Measurements from ENCODE around the gene HDHD5. TPM values are rescaled to one million over a fixed set of nuclear protein-coding genes. Genes with fewer than 3 reads are reported as not detected.

HDHD5 gene
- total and polyA plus RNA-seq, 10 of the 15 experiments (the other 5 are each of a cell fraction or from before 2014, with no cell fraction given) = 1.7 to 68.0 (median 49.9) TPM

DNA sequence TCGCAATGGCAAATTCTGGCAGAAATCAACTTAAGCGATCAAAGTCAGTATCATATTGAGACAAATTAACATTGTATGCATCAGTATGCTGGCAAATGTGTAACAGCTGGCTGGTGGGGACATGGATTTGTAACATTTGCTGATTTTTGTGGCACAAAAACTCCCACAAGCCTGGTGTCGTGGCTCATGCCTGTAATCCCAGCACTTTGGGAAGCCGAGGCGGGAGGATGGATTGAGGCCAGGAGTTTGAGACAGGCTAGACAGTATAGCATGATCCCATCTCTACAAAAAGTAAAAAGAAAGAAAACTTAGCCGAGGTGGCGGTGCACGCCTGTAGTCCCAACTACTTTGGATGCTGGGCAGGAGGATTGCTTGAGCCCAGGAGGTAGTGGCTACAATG is 17.6 kb upstream of the HDHD5 start:
- H3K79me2 ChIP-seq (ENCODE audit: control insufficient read depth, insufficient read depth, low read length) = no peaks in the 10 kb centered on the region
- H3K4me1 ChIP-seq (ENCODE audit: control insufficient read depth, insufficient read depth, low read length) = peaks cover 6% of the 10 kb centered on the region
- BruUV-seq (replicated peaks) = no TSS peak
- FAIRE-seq (no peak), DNase-seq (ENCODE audit: low read depth, low spot score) (no peak), ATAC-seq (no peak)
- no peaks in the 10 kb centered on the region for H3K9me3 ChIP-seq (replicated peaks; ENCODE audit: control insufficient read depth, insufficient read depth, low read length)
- ChIA-PET RAD21 (ENCODE audit: unreplicated experiment) (interaction anchor here (1.4 kb wide), 1 partner anchor 42 kb away, joined by 4 read pairs; the partner anchor contains the start of gene ADA2), CTCF (interaction anchor here (1.0 to 2.6 kb wide), 4 partner anchors 29 to 325 kb away, joined by 3 to 13 read pairs (median 4); no protein-coding TSS in a partner anchor), SMC1A (ENCODE audit: uncharacterized antibody, unreplicated experiment) (interaction anchor here (1.8 kb wide), 1 partner anchor 325 kb away, joined by 6 read pairs; no protein-coding TSS in a partner anchor), POLR2A (no interaction called here)
- no peaks in the 10 kb centered on the region for H3K27me3 ChIP-seq (replicated peaks in 1 of 2; ENCODE audit: control insufficient read depth in 2 of 2, insufficient read depth in 2 of 2, low read length in 1 of 2)
- H4K20me1 ChIP-seq (ENCODE audit: control insufficient read depth, insufficient read depth) = no peaks in the 10 kb centered on the region
- no peaks in the 10 kb centered on the region for H3K36me3 ChIP-seq (ENCODE audit: control insufficient read depth in 2 of 2, insufficient read depth in 2 of 2, low read length in 1 of 2)
- in situ Hi-C loops (cut with MboI) (no loop called here), intact Hi-C loops (cut with micrococcal nuclease; ENCODE audit: unreplicated experiment) (no loop called here)
- H3K4me3 ChIP-seq = no peak overlapping the region
- no peak overlapping the region for H2AFZ ChIP-seq (ENCODE audit: control insufficient read depth, low read depth, low read length)
- 91% methylated on average over 8 of the region's 8 CpGs for WGBS (ENCODE audit: insufficient coverage, insufficient replicate concordance, low lambda C conversion rate, missing lambda C conversion rate)
- no peak overlapping the region for H3K9ac ChIP-seq (ENCODE audit: control insufficient read depth, insufficient read depth, low read length)
- H3K4me2 ChIP-seq (ENCODE audit: control insufficient read depth, insufficient read depth) = no peak overlapping the region
- TF ChIP-seq FOS (IDR thresholded peaks at IDR 0.05; ENCODE audit: borderline replicate concordance, extremely low read depth, insufficient read length) = no peak
- no peak for TF ChIP-seq MYB (IDR thresholded peaks at IDR 0.05; ENCODE audit: borderline replicate concordance, low read depth, low read length)
- TF ChIP-seq TCF12 (IDR thresholded peaks at IDR 0.05; ENCODE audit: low read depth, low read length) = no peak
- TF ChIP-seq NR2C1 (IDR thresholded peaks at IDR 0.05) = no peak
- no peak for TF ChIP-seq RFX5 (IDR thresholded peaks at IDR 0.05; ENCODE audit: low read depth, low read length)
- no peak for TF ChIP-seq SREBF2 (IDR thresholded peaks at IDR 0.05; ENCODE audit: low read length)
- no peak for TF ChIP-seq FOXK2 (IDR thresholded peaks at IDR 0.05)
- TF ChIP-seq CBX5 (IDR thresholded peaks at IDR 0.05; ENCODE audit: low read depth) = no peak
- TF ChIP-seq SIN3A (IDR thresholded peaks at IDR 0.05; ENCODE audit: low read depth, low read length) = no peak
- TF ChIP-seq TBL1XR1 (IDR thresholded peaks at IDR 0.05; ENCODE audit: low read depth, low read length) = no peak
- no peak for TF ChIP-seq EP300 (IDR thresholded peaks at IDR 0.05; ENCODE audit: borderline replicate concordance in 1 of 2, control insufficient read depth in 1 of 2, low read depth in 2 of 2, low read length in 2 of 2)
- TF ChIP-seq, protein P1, sequence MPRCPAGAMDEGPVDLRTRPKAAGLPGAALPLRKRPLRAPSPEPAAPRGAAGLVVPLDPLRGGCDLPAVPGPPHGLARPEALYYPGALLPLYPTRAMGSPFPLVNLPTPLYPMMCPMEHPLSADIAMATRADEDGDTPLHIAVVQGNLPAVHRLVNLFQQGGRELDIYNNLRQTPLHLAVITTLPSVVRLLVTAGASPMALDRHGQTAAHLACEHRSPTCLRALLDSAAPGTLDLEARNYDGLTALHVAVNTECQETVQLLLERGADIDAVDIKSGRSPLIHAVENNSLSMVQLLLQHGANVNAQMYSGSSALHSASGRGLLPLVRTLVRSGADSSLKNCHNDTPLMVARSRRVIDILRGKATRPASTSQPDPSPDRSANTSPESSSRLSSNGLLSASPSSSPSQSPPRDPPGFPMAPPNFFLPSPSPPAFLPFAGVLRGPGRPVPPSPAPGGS (IDR thresholded peaks at IDR 0.05; ENCODE audit: borderline replicate concordance, insufficient read depth, low read depth, low read length, poor library complexity, severe bottlenecking) = no peak
- TF ChIP-seq HCFC1 (IDR thresholded peaks at IDR 0.05; ENCODE audit: low read length) = no peak
- TF ChIP-seq, protein P2, sequence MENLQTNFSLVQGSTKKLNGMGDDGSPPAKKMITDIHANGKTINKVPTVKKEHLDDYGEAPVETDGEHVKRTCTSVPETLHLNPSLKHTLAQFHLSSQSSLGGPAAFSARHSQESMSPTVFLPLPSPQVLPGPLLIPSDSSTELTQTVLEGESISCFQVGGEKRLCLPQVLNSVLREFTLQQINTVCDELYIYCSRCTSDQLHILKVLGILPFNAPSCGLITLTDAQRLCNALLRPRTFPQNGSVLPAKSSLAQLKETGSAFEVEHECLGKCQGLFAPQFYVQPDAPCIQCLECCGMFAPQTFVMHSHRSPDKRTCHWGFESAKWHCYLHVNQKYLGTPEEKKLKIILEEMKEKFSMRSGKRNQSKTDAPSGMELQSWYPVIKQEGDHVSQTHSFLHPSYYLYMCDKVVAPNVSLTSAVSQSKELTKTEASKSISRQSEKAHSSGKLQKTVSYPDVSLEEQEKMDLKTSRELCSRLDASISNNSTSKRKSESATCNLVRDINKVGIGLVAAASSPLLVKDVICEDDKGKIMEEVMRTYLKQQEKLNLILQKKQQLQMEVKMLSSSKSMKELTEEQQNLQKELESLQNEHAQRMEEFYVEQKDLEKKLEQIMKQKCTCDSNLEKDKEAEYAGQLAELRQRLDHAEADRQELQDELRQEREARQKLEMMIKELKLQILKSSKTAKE (IDR thresholded peaks at IDR 0.05; ENCODE audit: low read depth, poor library complexity, severe bottlenecking) = no peak
- no peak for TF ChIP-seq NR2F1 (conservative IDR thresholded peaks at IDR 0.05)
- TF ChIP-seq, protein P3, sequence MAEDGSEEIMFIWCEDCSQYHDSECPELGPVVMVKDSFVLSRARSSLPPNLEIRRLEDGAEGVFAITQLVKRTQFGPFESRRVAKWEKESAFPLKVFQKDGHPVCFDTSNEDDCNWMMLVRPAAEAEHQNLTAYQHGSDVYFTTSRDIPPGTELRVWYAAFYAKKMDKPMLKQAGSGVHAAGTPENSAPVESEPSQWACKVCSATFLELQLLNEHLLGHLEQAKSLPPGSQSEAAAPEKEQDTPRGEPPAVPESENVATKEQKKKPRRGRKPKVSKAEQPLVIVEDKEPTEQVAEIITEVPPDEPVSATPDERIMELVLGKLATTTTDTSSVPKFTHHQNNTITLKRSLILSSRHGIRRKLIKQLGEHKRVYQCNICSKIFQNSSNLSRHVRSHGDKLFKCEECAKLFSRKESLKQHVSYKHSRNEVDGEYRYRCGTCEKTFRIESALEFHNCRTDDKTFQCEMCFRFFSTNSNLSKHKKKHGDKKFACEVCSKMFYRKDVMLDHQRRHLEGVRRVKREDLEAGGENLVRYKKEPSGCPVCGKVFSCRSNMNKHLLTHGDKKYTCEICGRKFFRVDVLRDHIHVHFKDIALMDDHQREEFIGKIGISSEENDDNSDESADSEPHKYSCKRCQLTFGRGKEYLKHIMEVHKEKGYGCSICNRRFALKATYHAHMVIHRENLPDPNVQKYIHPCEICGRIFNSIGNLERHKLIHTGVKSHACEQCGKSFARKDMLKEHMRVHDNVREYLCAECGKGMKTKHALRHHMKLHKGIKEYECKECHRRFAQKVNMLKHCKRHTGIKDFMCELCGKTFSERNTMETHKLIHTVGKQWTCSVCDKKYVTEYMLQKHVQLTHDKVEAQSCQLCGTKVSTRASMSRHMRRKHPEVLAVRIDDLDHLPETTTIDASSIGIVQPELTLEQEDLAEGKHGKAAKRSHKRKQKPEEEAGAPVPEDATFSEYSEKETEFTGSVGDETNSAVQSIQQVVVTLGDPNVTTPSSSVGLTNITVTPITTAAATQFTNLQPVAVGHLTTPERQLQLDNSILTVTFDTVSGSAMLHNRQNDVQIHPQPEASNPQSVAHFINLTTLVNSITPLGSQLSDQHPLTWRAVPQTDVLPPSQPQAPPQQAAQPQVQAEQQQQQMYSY (CRISPR knock-in tag; IDR thresholded peaks at IDR 0.05) = no peak
- no peak for TF ChIP-seq ZNF274 (IDR thresholded peaks at IDR 0.05; ENCODE audit: insufficient read depth, insufficient read length)
- no peak overlapping the region for H3K27ac ChIP-seq (ENCODE audit: control insufficient read depth, insufficient read depth)
